ENCODE data around the gene CHGA. TPM values are rescaled to one million over a fixed set of nuclear protein-coding genes. Genes with fewer than 3 reads are reported as not detected.

Gene CHGA
- total RNA-seq, 4 donors from 2014 or later = 116 to 425 (median 310) TPM

DNA sequence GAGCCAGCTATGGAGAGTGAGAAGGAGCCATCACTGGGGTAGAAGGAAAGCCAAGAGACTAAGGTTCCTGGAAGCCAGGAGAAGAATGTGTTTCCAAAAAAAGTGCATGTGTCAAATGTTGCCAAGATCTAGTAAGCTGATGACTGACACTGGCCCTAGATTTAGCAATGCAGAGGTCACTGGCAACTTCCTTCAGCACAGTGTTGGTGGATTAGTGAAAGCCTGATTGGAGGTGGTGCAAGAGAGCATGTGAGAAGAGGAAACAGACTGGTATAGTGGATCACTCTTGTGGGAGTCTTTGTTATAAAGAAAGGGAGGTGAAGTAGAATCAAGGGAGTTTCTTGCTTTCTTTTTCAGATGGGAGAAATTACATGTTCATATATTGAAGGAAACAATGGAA lies 34.1 kb upstream of the CHGA start:
- TF ChIP-seq CTCF (IDR thresholded peaks at IDR 0.05) (no peak), POLR2A (IDR thresholded peaks at IDR 0.05) (no peak)
- H3K4me1 ChIP-seq = no peaks in the 10 kb centered on the region
- no peak overlapping the region for H3K27ac ChIP-seq
- peaks cover 0 to 10% (median 0%) of the 10 kb centered on the region in 4 donors for H3K9me3 ChIP-seq
- DNase-seq = no peak
- no peak overlapping the region for H3K4me3 ChIP-seq
- H3K36me3 ChIP-seq = no peaks in the 10 kb centered on the region
- H3K27me3 ChIP-seq = no peaks in the 10 kb centered on the region

GRCh38 chr14:92890830-92891588 lies 31.9 kb upstream of the CHGA start:
- DNase-seq = no peak
- H3K36me3 ChIP-seq = no peaks in the 10 kb centered on the region
- TF ChIP-seq CTCF (IDR thresholded peaks at IDR 0.05) (no peak), POLR2A (IDR thresholded peaks at IDR 0.05) (no peak)
- peaks cover 0 to 14% (median 0%) of the 10 kb centered on the region in 4 donors for H3K9me3 ChIP-seq
- H3K4me3 ChIP-seq = no peak overlapping the region
- no peak overlapping the region for H3K27ac ChIP-seq
- no peaks in the 10 kb centered on the region for H3K4me1 ChIP-seq
- H3K27me3 ChIP-seq = no peaks in the 10 kb centered on the region

DNA sequence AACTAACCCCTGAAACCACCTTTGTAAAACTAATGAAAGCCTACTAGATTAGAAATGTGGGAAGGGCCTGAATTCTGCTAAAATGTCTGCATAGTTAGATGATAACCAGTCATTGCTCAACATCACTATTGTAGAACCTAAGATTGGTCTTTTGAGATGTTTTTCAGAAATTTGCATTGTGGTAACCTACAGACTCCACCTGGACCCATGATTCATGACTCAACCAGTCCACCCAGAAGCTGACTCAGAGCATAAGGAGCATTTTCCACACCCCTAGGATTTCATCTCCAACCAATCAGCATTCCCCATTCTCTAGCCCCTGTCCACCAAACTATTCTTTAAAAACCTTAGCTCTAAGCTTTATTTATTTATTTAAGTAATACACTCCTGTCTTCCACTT lies 30.4 kb upstream of the CHGA start:
- peaks cover 0 to 14% (median 0%) of the 10 kb centered on the region in 4 donors for H3K9me3 ChIP-seq
- TF ChIP-seq CTCF (IDR thresholded peaks at IDR 0.05) (no peak), POLR2A (IDR thresholded peaks at IDR 0.05) (no peak)
- no peaks in the 10 kb centered on the region for H3K4me1 ChIP-seq
- no peaks in the 10 kb centered on the region for H3K27me3 ChIP-seq
- no peak overlapping the region for H3K4me3 ChIP-seq
- H3K36me3 ChIP-seq = no peaks in the 10 kb centered on the region
- DNase-seq = no peak
- H3K27ac ChIP-seq = no peak overlapping the region

DNA sequence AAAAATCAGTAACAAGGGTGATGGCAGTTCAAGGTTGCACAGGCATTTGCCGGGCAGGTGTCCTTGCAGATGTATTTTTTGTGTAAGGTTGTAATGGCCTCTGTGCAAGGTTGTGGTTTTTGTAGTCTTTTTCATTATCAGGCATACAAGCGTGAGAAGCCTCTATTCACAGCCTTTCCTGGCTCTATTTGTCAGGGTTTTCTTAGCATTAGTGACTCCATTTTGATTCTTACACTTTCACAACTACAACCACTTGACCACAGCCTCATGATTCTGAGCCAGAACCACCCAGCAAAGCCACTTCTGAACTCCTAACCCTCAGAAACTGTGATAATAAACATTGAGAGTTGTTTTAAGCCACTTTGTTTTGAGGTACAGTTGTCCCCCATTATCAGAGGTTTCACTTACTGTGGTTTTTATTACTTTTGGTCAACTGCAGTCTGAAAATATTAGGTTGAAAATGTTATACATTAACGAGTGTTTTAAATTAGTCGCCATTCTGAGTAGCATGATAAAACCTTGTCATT lies 27.5 kb upstream of the CHGA start:
- no peak overlapping the region for H3K27ac ChIP-seq
- H3K27me3 ChIP-seq = no peaks in the 10 kb centered on the region
- TF ChIP-seq POLR2A (IDR thresholded peaks at IDR 0.05) = no peak
- no peak for TF ChIP-seq CTCF (IDR thresholded peaks at IDR 0.05)
- no peaks in the 10 kb centered on the region for H3K4me1 ChIP-seq
- no peak for DNase-seq
- H3K9me3 ChIP-seq = peaks cover 0 to 14% (median 0%) of the 10 kb centered on the region in 4 donors
- no peak overlapping the region for H3K4me3 ChIP-seq
- no peaks in the 10 kb centered on the region for H3K36me3 ChIP-seq

DNA sequence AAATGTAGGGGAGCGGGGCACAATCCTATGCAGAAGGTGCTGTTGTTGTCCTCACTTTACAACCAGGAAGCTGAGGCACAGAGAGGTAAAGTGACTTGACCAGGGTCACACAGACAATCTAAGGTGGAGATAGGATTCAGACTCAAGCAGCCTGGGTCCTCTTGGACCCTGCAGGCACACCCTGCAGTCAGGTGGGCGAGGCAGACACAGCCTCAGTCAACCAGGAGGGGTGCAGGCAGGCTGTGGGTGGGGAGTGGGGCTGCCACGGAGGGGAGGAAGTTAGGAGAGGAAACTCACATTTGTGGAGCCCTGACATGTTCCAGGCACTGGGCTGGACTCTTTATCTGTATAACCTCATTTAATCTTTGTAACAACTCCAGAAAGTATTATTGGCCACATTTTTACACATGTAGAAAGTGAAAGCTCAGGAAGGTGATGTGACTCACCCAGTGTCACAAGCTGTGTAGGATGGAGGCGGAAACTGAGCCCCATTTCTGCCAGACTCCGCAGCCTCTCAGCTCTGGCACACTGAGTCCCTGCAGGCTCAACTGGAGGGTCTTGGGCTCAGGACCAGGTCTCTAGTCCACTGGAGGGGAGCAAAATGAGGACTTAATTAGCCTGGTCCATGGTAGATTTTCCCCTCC lies 24.9 kb upstream of the CHGA start:
- Histone ChIP-seq H3K9me3 (peaks cover 0 to 8% (median 0%) of the 10 kb centered on the region in 4 donors), H3K4me1 (no peaks in the 10 kb centered on the region), H3K27me3 (no peaks in the 10 kb centered on the region), H3K27ac (no peak overlapping the region), H3K36me3 (no peaks in the 10 kb centered on the region), H3K4me3 (no peak overlapping the region)
- no peak for TF ChIP-seq CTCF (IDR thresholded peaks at IDR 0.05)
- TF ChIP-seq POLR2A (IDR thresholded peaks at IDR 0.05) = no peak
- DNase-seq = no peak

Data from Peyer's patch (tissue), 4 donors.